ENCODE measurements around the gene NKAPL.

The NKAPL gene

GRCh38 chr6:28258877-28259777, at the start of gene NKAPL:
TSS of gene NKAPL (plus strand) at chr6:28259297. CDS start at chr6:28259372, 75 bp downstream.
- DNase-seq (ENCODE audit: low read depth) = peak; percentile 53

GRCh38 chr6:28209753-28210535, 49.2 kb upstream of the NKAPL start:
- no peak for DNase-seq (ENCODE audit: low read depth)

GRCh38 chr6:28211840-28212509, 47.1 kb upstream of the NKAPL start:
- DNase-seq (ENCODE audit: low read depth) = no peak

GRCh38 chr6:28212510-28213212, 46.4 kb upstream of the NKAPL start:
- no peak for DNase-seq (ENCODE audit: low read depth)

GRCh38 chr6:28213213-28213523, 45.9 kb upstream of the NKAPL start:
- no peak for DNase-seq (ENCODE audit: low read depth)

GRCh38 chr6:28215425-28215824, 43.7 kb upstream of the NKAPL start:
- no peak for DNase-seq (ENCODE audit: low read depth)

GRCh38 chr6:28217890-28218289, 41.2 kb upstream of the NKAPL start:
- no peak for DNase-seq (ENCODE audit: low read depth)

GRCh38 chr6:28218312-28219248, 40.5 kb upstream of the NKAPL start:
- DNase-seq (ENCODE audit: low read depth) = no peak

GRCh38 chr6:28220257-28221133, 38.6 kb upstream of the NKAPL start:
- DNase-seq (ENCODE audit: low read depth) = no peak

- no peak for DNase-seq (ENCODE audit: low read depth)
Observed at GRCh38 chr6:28224131-28225055, 34.7 kb upstream of the NKAPL start.

- no peak for DNase-seq (ENCODE audit: low read depth)
Observed at GRCh38 chr6:28225056-28225834, 33.9 kb upstream of the NKAPL start, which contains the start of gene ZSCAN9. TSS of gene ZSCAN9 (plus strand) at chr6:28225275. CDS start at chr6:28227085, 1,810 bp downstream.

GRCh38 chr6:28226460-28226859, 32.6 kb upstream of the NKAPL start:
- DNase-seq (ENCODE audit: low read depth) = no peak

- DNase-seq (ENCODE audit: low read depth) = no peak
Observed at GRCh38 chr6:28232785-28233184, 26.3 kb upstream of the NKAPL start.

GRCh38 chr6:28235912-28236452, 23.1 kb upstream of the NKAPL start:
- no peak for DNase-seq (ENCODE audit: low read depth)

- DNase-seq (ENCODE audit: low read depth) = no peak
Observed at GRCh38 chr6:28239636-28240035, 19.5 kb upstream of the NKAPL start.

GRCh38 chr6:28240471-28240870, 18.6 kb upstream of the NKAPL start:
- no peak for DNase-seq (ENCODE audit: low read depth)

GRCh38 chr6:28243946-28244345, 15.2 kb upstream of the NKAPL start:
- no peak for DNase-seq (ENCODE audit: low read depth)

Data from stimulated activated CD8-positive, alpha-beta memory T cell treated with anti-CD3 and anti-CD28 coated beads, Interleukin-12 subunit alpha, Interleukin-12 subunit beta, amount 100 ng/mL, for 4 hours (primary cell).